Measurements from ENCODE around the gene APRT. TPM values are rescaled to one million over a fixed set of nuclear protein-coding genes. Genes with fewer than 3 reads are reported as not detected.

The APRT gene
- total and polyA plus RNA-seq, 2 of the 4 experiments (the other 2 are of a cell fraction), result 40.5 to 157 TPM

- dilution Hi-C loops (cut with HindIII; ENCODE audit: low sequenced_read_pairs, unreplicated experiment) (no loop called here), in situ Hi-C loops (cut with MboI; ENCODE audit: low sequenced_read_pairs) (no loop called here), intact Hi-C loops (cut with micrococcal nuclease) (no loop called here)
- no peaks in the 10 kb centered on the region for H3K9me3 ChIP-seq (ENCODE audit: control insufficient read depth, insufficient read depth, low read length)
- H3K79me1 ChIP-seq (ENCODE audit: low read depth in 1 of 2, low read length in 2 of 2), result peaks cover 0 to 11% of the 10 kb centered on the region in 2 experiments; a peak in 2 of 4 replicates
- H3K9ac ChIP-seq (ENCODE audit: low read depth, low read length), result no peak overlapping the region
- H2AK5ac ChIP-seq (ENCODE audit: low read depth, low read length), result no peak overlapping the region
- H3K23ac ChIP-seq (ENCODE audit: low read depth, low read length), result no peak overlapping the region
- no peak overlapping the region for H2BK15ac ChIP-seq (ENCODE audit: low read depth, low read length)
- CTCF ChIA-PET, result no interaction called here
- no peaks in the 10 kb centered on the region for H3K27me3 ChIP-seq (ENCODE audit: control insufficient read depth, insufficient read depth, low read length)
- H4K5ac ChIP-seq (ENCODE audit: low read depth, low read length), result no peak overlapping the region
- H2BK20ac ChIP-seq (ENCODE audit: low read depth, low read length), result no peak overlapping the region
- H3K56ac ChIP-seq (ENCODE audit: extremely low read depth, insufficient read depth, low read length), result no peak overlapping the region
- H3K4me2 ChIP-seq (ENCODE audit: low read depth, low read length), result no peak overlapping the region
- no peak for ATAC-seq (ENCODE audit: low read depth)
- no peak overlapping the region for H2BK120ac ChIP-seq (ENCODE audit: low read depth, low read length)
- DNase-seq, result no peak
- H2AK9ac ChIP-seq (replicated peaks; ENCODE audit: low read depth, low read length, poor library complexity), result no peak overlapping the region
- no peaks in the 10 kb centered on the region for H3K4me1 ChIP-seq (ENCODE audit: control insufficient read depth, insufficient read depth, low read length)
- no peak for TF ChIP-seq SMC3 (IDR thresholded peaks at IDR 0.05; ENCODE audit: low read depth, low read length)
- TF ChIP-seq MAFK (IDR thresholded peaks at IDR 0.05; ENCODE audit: low read depth, low read length), result no peak
- TF ChIP-seq BHLHE40 (IDR thresholded peaks at IDR 0.05; ENCODE audit: low read depth, low read length), result no peak
- TF ChIP-seq FOS (IDR thresholded peaks at IDR 0.05; ENCODE audit: low read depth, low read length), result no peak
- no peak for TF ChIP-seq CEBPB (IDR thresholded peaks at IDR 0.05; ENCODE audit: low read depth, low read length)
- no peak for TF ChIP-seq CTCF (conservative IDR thresholded peaks at IDR 0.05; ENCODE audit: low read depth, low read length)
- no peak for TF ChIP-seq MXI1 (IDR thresholded peaks at IDR 0.05; ENCODE audit: borderline replicate concordance, low read depth, low read length)
- no peak for TF ChIP-seq POLR2A (IDR thresholded peaks at IDR 0.05; ENCODE audit: low read depth, low read length)
- TF ChIP-seq RAD21 (IDR thresholded peaks at IDR 0.05; ENCODE audit: low read length), result no peak
- no peak for TF ChIP-seq MAZ (IDR thresholded peaks at IDR 0.05; ENCODE audit: borderline replicate concordance, low read depth, low read length)
- TF ChIP-seq RCOR1 (IDR thresholded peaks at IDR 0.05; ENCODE audit: insufficient replicate concordance, low read length), result no peak
- TF ChIP-seq CHD1 (IDR thresholded peaks at IDR 0.05; ENCODE audit: low read depth, low read length), result no peak
- no peak overlapping the region for H2BK5ac ChIP-seq (ENCODE audit: low read depth, low read length, poor library complexity, severe bottlenecking)
- H4K20me1 ChIP-seq (ENCODE audit: insufficient read depth, low read length), result no peaks in the 10 kb centered on the region
- no peak overlapping the region for H4K91ac ChIP-seq (ENCODE audit: insufficient read depth, low read depth, low read length)
- POLR2A ChIA-PET (ENCODE audit: unreplicated experiment), result no interaction called here
- no TSS peak for BruUV-seq (replicated peaks)
- peaks cover 3% of the 10 kb centered on the region; the same call in 1 of the 2 replicates for H3K9me1 ChIP-seq (ENCODE audit: insufficient read depth, low read length)
- H2AFZ ChIP-seq (replicated peaks; ENCODE audit: low read length, poor library complexity), result no peak overlapping the region
- no peak overlapping the region for H3K14ac ChIP-seq (replicated peaks; ENCODE audit: low read depth, low read length)
- no peak overlapping the region for H4K8ac ChIP-seq (ENCODE audit: low read depth in 2 of 2, low read length in 2 of 2)
- H3K4ac ChIP-seq (ENCODE audit: low read depth, low read length), result no peak overlapping the region
- H3K27ac ChIP-seq (ENCODE audit: insufficient read depth, low read length), result no peak overlapping the region
- no peak overlapping the region for H3K18ac ChIP-seq (ENCODE audit: low read depth, low read length)
- no peaks in the 10 kb centered on the region for H3K36me3 ChIP-seq (ENCODE audit: control insufficient read depth, insufficient read depth, low read length)
- no peak overlapping the region for H3K4me3 ChIP-seq (ENCODE audit: insufficient read depth, low read depth, low read length)
These were observed 12.8 kb downstream of the APRT start for GRCh38 chr16:88798772-88799455.

Measured in IMR-90 (cell line).